HG03575 (cell line): Measurements from ENCODE around the gene MDN1.
"Not testable (repeated sequence)": the region's sequence is repeated elsewhere in the genome, so short reads cannot be mapped to it uniquely, and the experiment has no call there.

ENCODE experiments used
- ATAC-seq: cut with Tn5 transposase; IDR thresholded peaks from one replicate; pipeline ENCODE4 v1.9.1; 2021; ENCODE audit not compliant: unreplicated experiment, insufficient number of reproducible peaks, low FRiP score; ENCODE audit errors: extremely low read depth

MDN1 gene

GRCh38 chr6:89675949-89676748 lies 143.4 kb downstream of the MDN1 start:
- ATAC-seq = no peak

GRCh38 chr6:89670935-89671565 lies 148.5 kb downstream of the MDN1 start:
- no peak for ATAC-seq

- no peak for ATAC-seq
Observed at GRCh38 chr6:89669002-89669401, 150.6 kb downstream of the MDN1 start.

GRCh38 chr6:89667872-89668556 lies 151.6 kb downstream of the MDN1 start:
- ATAC-seq = no peak

GRCh38 chr6:89662659-89663223 lies 156.9 kb downstream of the MDN1 start:
- no peak for ATAC-seq

GRCh38 chr6:89661559-89661958 lies 158.0 kb downstream of the MDN1 start:
- ATAC-seq = no peak

GRCh38 chr6:89660981-89661380 lies 158.6 kb downstream of the MDN1 start:
- ATAC-seq = no peak

GRCh38 chr6:89657445-89658158 lies 162.0 kb downstream of the MDN1 start:
- ATAC-seq = no peak

- no peak for ATAC-seq
Observed at GRCh38 chr6:89655122-89655521, 164.5 kb downstream of the MDN1 start.

GRCh38 chr6:89650579-89650978 lies 169.0 kb downstream of the MDN1 start:
- no peak for ATAC-seq

- ATAC-seq = no peak
Observed at GRCh38 chr6:89649682-89650081, 169.9 kb downstream of the MDN1 start.

GRCh38 chr6:89644864-89645263 lies 174.7 kb downstream of the MDN1 start:
- no peak for ATAC-seq

- no peak for ATAC-seq
Observed at GRCh38 chr6:89643406-89643805, 176.2 kb downstream of the MDN1 start.

- ATAC-seq = no peak
Observed at GRCh38 chr6:89642956-89643355, 176.6 kb downstream of the MDN1 start.

- ATAC-seq = not testable (repeated sequence)
Observed at GRCh38 chr6:89641581-89641980, 178.0 kb downstream of the MDN1 start.

GRCh38 chr6:89640804-89641203 lies 178.8 kb downstream of the MDN1 start:
- ATAC-seq = no peak

- ATAC-seq = peak; percentile 67
Observed at GRCh38 chr6:89638320-89639195, 181.0 kb downstream of the MDN1 start, which contains the start of gene LYRM2. TSS of gene LYRM2 (minus strand) at chr6:89638747. CDS start at chr6:89638716, 31 bp downstream.

- ATAC-seq = no peak
Observed at GRCh38 chr6:89637960-89638319, 181.7 kb downstream of the MDN1 start.
